Loucy (cell line): ENCODE measurements around the gene SHFL.

ENCODE experiments used
- H2AFZ ChIP-seq: fragments of 200-600 bp; sonication (generic); 2 replicates; pipeline ENCODE4 v1.6.0; 2016; ENCODE audit warnings: antibody characterized with exemption, mild to moderate bottlenecking, low read length, moderate library complexity
- H3F3A ChIP-seq: fragments of 200-600 bp; 2 replicates; pipeline ENCODE4 v1.6.0; 2016; ENCODE audit warnings: antibody characterized with exemption, low read depth, mild to moderate bottlenecking
- H3K27me3 ChIP-seq: fragments of 200-600 bp; sonication (generic); 2 replicates; pipeline ENCODE4 v1.6.1; 2014; ENCODE audit warnings: low read length, mild to moderate bottlenecking; ENCODE audit not compliant: insufficient read depth, poor library complexity, severe bottlenecking
- H3K36me3 ChIP-seq: fragments of 200-600 bp; sonication (generic); 2 replicates; pipeline ENCODE4 v1.6.1; 2016; ENCODE audit warnings: low read length; ENCODE audit not compliant: insufficient read depth
- H3K4me1 ChIP-seq: fragments of 200-600 bp; sonication (generic); 2 replicates; pipeline ENCODE4 v1.5.1; 2014; ENCODE audit warnings: low read length, mild to moderate bottlenecking; ENCODE audit not compliant: insufficient read depth, poor library complexity, severe bottlenecking
- H3K4me2 ChIP-seq: fragments of 200-600 bp; sonication (generic); 2 replicates; pipeline ENCODE4 v1.6.0; 2014; ENCODE audit warnings: antibody characterized with exemption, low read length, low read depth, mild to moderate bottlenecking; ENCODE audit not compliant: poor library complexity, severe bottlenecking
- H3K4me3 ChIP-seq: fragments of 200-600 bp; sonication (generic); 2 replicates; pipeline ENCODE4 v1.5.1; 2014; ENCODE audit warnings: low read length, mild to moderate bottlenecking, mixed read lengths; ENCODE audit not compliant: poor library complexity, severe bottlenecking
- H3K79me2 ChIP-seq: fragments of 200-600 bp; sonication (generic); 2 replicates; pipeline ENCODE4 v1.6.1; 2014; ENCODE audit warnings: low read length; ENCODE audit not compliant: insufficient read depth
- H3K9ac ChIP-seq: fragments of 200-600 bp; sonication (generic); 2 replicates; pipeline ENCODE4 v1.6.0; 2014; ENCODE audit warnings: mild to moderate bottlenecking, low read depth, low read length, moderate library complexity; ENCODE audit not compliant: poor library complexity, severe bottlenecking
- H3K9me2 ChIP-seq: fragments of 200-600 bp; sonication (generic); replicated peaks from 2 replicates; pipeline ENCODE4 v1.6.1; 2016; ENCODE audit warnings: low read depth, low read length, mixed read lengths
- H3K9me3 ChIP-seq: fragments of 200-600 bp; sonication (generic); 2 replicates; pipeline ENCODE4 v1.6.1; 2014; ENCODE audit warnings: mild to moderate bottlenecking, antibody characterized with exemption, low read length, low read depth; ENCODE audit not compliant: insufficient read depth
- H4K20me1 ChIP-seq: fragments of 200-600 bp; sonication (generic); 2 replicates; pipeline ENCODE4 v1.6.0; 2014; ENCODE audit warnings: antibody characterized with exemption, low read length, mild to moderate bottlenecking; ENCODE audit not compliant: insufficient read depth, poor library complexity, severe bottlenecking
- CTCF ChIP-seq: fragments of 200-600 bp; sonication (generic); conservative IDR thresholded peaks from 2 replicates; pipeline ENCODE4 v1.5.1; 2014; ENCODE audit warnings: mild to moderate bottlenecking, antibody characterized with exemption, low read length
- EZH2phosphoT487 ChIP-seq: fragments of 200-600 bp; IDR thresholded peaks from 2 replicates; pipeline ENCODE4 v1.6.1; 2018; ENCODE audit warnings: antibody characterized with exemption, mild to moderate bottlenecking, moderate library complexity, borderline replicate concordance

SHFL gene

GRCh38 chr19:10084803-10085202 is 1.3 kb upstream of the SHFL start:
- Histone ChIP-seq H3K9me2 (no peaks in the 10 kb centered on the region), H3K36me3 (no peaks in the 10 kb centered on the region), H3K9me3 (no peaks in the 10 kb centered on the region), H2AFZ (no peak overlapping the region), H3F3A (no peaks in the 10 kb centered on the region), H3K4me3 (no peak overlapping the region), H4K20me1 (no peaks in the 10 kb centered on the region), H3K79me2 (peaks cover 11% of the 10 kb centered on the region), H3K9ac (no peak overlapping the region), H3K27me3 (no peaks in the 10 kb centered on the region), H3K4me2 (no peak overlapping the region), H3K4me1 (peaks cover 11% of the 10 kb centered on the region)
- TF ChIP-seq EZH2phosphoT487 (no peak), CTCF (no peak)

- H3K4me2 ChIP-seq, result peak overlapping the region; percentile 89
- H3K9ac ChIP-seq, result peak overlapping the region; percentile 94
- no peaks in the 10 kb centered on the region for H3K9me2 ChIP-seq
- no peaks in the 10 kb centered on the region for H3F3A ChIP-seq
- no peaks in the 10 kb centered on the region for H4K20me1 ChIP-seq
- no peaks in the 10 kb centered on the region for H3K9me3 ChIP-seq
- peak overlapping the region; percentile 96 for H2AFZ ChIP-seq
- TF ChIP-seq EZH2phosphoT487 (no peak), CTCF (no peak)
- H3K4me1 ChIP-seq, result peaks cover 11% of the 10 kb centered on the region
- H3K4me3 ChIP-seq, result peak overlapping the region; percentile 97
- H3K27me3 ChIP-seq, result no peaks in the 10 kb centered on the region
- peaks cover 11% of the 10 kb centered on the region for H3K79me2 ChIP-seq
- H3K36me3 ChIP-seq, result no peaks in the 10 kb centered on the region
These were observed 575 bp downstream of the SHFL start for GRCh38 chr19:10086591-10087192.

GRCh38 chr19:10087296-10088061 is 1.4 kb downstream of the SHFL start:
- Histone ChIP-seq H3K9ac (peak overlapping the region; percentile 94), H3K4me2 (peak overlapping the region; percentile 89), H3K4me1 (peaks cover 11% of the 10 kb centered on the region), H3K4me3 (peak overlapping the region; percentile 97), H3K79me2 (peaks cover 11% of the 10 kb centered on the region), H2AFZ (no peak overlapping the region), H3K36me3 (no peaks in the 10 kb centered on the region), H4K20me1 (no peaks in the 10 kb centered on the region), H3K9me3 (no peaks in the 10 kb centered on the region), H3F3A (no peaks in the 10 kb centered on the region), H3K27me3 (no peaks in the 10 kb centered on the region), H3K9me2 (no peaks in the 10 kb centered on the region)
- TF ChIP-seq EZH2phosphoT487 (no peak), CTCF (no peak)
